GM15510 (cell line): ENCODE data around the gene GLMP.

Source experiments
- POLR2A ChIP-seq: IDR thresholded peaks from 3 replicates; pipeline ENCODE4 v1.6.1; 2011; ENCODE audit warnings: borderline replicate concordance; ENCODE audit not compliant: insufficient read length; ENCODE audit errors: extremely low read depth

GLMP gene

DNA sequence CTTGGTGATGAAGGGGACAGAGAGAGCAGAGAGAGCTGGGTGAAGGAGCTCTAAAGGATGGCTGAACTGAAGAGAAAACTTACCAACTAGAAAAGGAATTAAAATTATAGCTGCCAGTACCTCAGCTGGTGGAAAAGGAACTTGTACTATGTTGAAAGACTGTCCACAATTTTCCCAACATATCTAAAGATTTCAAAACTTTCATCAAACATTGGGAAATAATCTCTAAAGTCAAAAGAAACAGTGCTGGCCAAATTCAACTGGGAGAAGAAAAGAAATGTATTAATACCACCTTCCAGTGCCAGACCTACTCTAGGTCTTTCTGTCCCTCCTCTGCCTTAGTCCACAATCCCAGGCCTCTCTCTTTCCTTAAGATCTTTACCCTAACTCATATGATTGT lies 18.9 kb downstream of the GLMP start:
- no peak for TF ChIP-seq POLR2A

DNA sequence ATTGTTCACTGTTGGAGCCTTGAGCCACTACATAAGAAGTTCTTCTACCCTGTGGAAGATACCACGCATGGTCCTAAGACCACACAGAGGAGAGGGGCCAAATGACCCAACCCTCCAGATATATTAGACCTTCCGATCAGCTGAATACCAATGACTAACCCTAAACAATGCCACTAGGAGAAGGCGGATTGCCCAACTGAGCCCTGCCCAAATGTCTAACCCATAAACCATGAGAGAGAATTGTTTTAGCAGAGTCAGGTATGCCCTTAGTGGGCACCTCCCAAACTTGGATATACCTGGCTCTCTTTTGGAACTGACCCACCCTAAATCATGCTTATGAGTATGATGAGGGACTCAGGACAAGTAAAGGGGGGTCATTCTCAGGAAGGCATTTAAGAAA lies 25.2 kb downstream of the GLMP start:
- no peak for TF ChIP-seq POLR2A

DNA sequence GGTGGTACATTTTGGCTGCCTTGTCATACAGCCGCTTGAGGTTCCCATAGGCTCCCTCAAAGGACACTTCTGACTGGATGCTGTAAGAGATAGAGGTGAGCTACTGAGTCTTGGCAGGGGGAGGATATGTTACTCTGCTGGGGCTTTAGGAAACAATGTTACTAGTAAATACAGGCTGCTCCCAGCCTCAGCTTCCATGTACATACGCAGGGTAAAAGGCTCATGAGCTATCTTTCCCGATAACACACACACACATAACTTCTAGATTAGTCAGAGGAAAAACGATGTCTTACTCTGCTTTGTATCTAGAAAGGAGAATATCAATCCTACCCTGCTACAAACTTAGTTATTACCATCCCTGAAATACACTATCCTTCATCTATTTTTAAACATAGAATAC lies 27.1 kb downstream of the GLMP start:
- TF ChIP-seq POLR2A: no peak

DNA sequence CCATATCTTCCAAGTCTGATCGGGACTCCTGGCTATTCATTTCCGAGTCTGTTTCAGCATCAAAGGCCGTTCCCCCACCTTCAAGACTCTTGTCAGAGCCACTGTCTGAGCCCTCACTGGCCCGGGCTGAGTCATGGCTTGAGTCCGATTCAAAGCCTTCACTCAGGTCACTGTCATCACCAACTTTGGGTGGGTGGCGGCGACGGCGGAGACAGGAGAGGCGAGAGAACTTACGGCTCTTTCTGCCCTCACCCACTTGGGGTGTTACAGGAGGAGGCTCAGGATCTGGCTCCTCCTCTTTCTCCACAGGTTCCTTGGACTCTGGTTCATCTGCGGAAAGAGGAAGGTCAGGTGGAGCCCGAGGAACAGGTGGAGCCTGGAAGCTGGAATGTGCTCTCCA lies 29.4 kb downstream of the GLMP start:
- TF ChIP-seq POLR2A: no peak

DNA sequence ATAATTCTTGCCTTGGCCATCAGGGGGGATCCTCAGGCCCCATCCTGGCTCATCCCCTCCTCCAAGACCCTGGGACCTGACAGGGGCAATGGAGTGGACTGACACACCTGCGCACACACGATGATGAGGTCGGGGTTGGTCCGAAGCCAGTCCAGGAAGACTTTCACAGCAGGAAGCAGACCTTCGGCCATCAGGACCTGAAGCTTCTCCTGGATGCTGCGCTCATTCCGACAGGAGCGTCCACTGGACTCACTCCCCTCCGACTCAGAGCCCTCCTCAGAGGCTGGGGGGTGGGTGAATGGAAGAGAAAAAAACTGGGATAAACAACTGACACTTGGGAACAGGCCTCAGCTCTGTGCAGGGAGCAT lies 32.2 kb downstream of the GLMP start:
- no peak for TF ChIP-seq POLR2A

DNA sequence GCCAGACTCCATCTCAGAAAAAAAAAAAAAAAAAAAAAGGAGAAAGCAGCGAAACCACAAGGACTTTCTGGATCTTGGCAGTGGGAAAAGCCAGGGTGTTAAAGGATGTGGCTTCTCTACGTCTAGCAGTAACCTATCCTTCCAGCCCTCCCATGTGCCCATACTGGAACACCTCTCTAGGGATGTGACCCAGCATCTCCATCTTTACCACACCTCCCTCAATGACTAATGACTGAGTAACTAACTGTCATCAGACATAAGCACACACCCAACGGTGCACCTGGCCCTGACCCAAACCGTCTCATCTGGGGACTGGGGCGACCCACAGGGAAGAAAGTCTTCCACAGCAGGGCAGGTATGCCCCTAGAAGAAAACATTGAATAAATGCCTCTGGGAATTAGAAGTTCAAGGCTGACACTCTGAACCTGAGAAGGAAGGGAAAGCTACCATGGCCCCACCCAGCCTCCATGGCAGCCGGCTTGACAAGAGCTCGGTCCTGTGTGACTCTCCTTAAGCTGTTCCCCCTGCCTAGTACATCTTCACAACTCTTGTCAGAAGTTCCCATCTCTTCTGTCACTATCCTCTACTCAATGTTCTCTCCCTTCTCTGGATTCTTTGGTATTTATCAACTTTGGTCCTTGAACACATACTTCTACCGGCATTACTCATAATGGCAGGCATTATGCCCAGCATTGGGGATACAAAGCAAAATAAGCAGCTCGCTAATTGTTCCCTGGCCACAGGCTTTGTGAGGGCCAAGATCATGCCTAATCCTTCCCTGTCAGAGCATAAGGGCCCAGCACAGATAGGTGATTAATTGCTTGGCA lies 32.8 kb downstream of the GLMP start:
- TF ChIP-seq POLR2A: no peak

DNA sequence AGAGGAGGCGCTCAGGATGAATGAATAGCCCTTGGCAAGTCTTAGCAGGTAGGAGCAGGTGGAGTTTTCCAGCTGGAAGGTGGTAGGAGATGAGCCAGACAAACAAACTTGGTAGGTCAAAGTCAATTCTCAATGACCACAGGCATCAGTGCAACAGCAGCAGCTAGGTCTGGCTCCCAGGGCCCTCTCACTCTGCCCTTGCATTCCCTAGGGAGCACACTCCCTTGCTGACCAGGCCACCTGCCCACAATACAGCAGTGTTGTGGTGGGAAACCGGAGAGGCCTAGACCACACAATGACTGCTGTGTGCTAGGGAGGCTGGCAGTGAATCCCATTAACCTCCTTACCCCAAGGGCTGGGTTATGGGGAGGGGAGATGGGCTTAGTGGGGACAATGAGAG lies 34.6 kb downstream of the GLMP start:
- TF ChIP-seq POLR2A: no peak

DNA sequence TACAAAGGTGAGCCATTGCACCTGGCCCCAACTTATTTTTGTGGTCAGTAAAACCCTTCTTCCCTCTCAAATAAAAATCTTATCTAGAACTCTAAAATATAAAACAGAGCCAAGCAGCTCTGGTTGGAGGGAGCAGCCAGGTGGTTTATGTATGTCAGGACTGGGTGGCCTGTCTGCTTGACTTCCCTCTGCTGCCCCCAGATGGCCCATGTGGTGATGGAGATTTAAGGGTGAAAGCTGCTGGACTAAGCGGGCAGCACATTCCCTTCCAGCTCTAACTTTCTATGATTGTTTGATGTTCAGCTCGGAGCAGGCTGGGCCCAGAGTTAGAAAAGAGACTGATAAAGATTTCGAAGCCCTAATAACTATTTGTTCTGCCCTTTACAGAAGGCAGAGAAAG lies 35.7 kb downstream of the GLMP start:
- TF ChIP-seq POLR2A: no peak

DNA sequence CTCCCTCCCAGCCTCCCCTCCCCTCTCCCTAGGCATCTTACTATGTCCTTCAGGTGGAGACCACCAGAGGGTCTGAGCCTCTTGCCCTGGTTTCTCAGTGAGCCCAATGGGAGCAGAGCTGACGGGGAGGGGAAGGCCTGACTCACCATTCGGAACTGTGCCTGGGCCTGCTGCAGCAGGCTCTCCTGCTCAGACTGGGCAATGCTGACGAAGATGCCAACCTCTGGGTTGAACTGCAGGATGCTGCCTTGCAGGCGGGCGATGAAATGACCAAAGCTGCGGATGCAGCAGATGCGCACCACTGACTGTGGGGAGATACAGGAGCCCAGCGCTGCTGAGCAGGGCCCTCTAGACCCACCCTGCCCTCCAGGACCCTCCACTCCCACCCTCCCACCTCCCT lies 36.6 kb downstream of the GLMP start:
- TF ChIP-seq POLR2A: no peak

DNA sequence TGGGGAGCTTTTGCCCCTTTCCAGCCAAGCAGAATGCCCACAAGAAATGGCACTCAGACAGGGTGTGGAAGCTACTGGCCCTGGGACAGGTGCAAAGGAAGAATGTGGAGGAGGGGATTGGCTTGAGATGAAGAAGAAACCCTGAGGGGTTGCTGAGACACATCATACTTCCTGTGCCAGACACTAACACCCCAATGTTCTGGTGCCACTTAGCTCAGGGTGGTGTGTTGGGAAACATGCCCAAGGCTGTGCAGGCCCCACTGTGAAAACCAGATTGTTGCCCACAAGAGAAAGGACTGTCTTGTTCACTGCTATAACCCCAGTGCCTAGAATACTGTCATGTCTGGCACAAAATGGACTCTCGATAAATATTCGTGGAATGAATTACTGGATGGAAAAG lies 37.8 kb downstream of the GLMP start:
- TF ChIP-seq POLR2A: no peak

DNA sequence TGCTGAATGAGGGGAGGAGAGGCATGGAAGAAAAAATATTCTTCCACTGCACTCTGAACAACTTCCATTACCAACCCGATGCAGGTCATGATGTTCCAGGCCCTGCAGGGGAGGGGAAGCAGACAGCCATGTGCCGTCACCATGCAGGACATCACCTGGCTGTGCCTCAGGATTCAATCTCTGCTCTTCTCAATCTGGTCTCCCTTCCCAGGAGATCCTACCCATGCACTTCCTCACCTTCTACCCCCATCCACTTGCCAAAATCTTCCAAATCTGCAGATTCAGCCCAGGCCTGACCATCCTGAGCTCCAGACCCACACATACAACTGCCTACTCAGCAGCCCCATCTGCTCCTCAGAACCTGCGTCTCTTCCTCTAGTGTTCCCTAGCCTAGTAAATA lies 41.8 kb downstream of the GLMP start:
- TF ChIP-seq POLR2A: no peak

DNA sequence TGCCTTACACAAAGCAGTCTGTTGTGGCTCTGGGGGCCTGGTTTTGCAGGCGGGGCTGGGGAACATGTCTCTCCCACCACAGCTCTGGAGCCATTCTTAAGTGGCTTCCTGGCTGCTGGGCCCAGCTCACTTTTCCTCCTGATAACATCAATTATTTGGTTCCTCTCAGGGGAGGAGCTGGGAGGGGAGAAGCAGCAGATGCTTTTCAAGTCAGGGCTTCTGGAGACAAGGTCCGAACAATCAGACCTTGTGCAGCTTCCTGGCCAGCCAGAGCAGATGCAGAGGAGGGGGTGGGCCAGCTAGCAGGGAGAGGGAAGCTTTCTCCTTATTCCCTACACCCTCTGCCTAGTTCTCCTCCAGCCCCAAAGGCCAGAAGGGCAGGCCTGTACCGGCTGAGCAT lies 44.0 kb downstream of the GLMP start:
- no peak for TF ChIP-seq POLR2A

DNA sequence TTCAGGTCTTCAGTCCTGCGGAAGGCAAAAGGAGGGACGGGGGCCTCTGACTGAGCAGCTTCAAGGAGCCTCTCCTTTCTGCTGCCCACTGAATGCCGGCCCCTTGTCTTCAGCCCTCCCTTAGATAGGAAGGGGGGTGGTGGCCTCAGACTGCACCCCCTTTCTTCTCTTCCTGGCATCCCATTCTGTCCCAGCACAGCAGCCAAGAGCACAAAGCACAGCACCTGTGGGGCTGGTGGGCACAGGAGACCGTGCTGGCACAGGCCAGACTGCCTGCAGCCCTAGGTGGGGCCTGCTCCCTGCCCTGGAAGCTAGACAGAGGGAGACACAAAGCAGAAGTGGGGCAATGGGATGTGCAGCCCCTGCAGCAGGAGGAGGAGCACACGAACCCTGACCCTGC lies 45.9 kb downstream of the GLMP start:
- TF ChIP-seq POLR2A: no peak

DNA sequence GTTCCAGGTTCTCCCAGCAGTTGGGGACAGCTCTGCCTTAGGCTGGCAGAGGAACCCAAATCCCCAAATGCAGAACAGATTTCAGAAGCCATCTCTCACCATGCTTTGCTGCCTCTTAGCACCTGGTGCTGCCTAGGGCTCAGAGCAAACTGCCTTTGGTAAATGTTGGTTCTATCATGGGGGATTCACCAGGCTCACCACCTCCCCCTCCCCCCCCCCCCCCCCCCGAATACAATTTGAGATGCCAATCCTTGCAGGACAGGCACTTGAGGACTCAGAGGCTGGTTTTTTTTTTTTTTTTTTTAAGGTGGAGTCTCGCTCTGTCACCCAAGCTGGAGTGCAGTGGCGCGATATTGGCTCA lies 47.2 kb downstream of the GLMP start:
- TF ChIP-seq POLR2A: no peak

DNA sequence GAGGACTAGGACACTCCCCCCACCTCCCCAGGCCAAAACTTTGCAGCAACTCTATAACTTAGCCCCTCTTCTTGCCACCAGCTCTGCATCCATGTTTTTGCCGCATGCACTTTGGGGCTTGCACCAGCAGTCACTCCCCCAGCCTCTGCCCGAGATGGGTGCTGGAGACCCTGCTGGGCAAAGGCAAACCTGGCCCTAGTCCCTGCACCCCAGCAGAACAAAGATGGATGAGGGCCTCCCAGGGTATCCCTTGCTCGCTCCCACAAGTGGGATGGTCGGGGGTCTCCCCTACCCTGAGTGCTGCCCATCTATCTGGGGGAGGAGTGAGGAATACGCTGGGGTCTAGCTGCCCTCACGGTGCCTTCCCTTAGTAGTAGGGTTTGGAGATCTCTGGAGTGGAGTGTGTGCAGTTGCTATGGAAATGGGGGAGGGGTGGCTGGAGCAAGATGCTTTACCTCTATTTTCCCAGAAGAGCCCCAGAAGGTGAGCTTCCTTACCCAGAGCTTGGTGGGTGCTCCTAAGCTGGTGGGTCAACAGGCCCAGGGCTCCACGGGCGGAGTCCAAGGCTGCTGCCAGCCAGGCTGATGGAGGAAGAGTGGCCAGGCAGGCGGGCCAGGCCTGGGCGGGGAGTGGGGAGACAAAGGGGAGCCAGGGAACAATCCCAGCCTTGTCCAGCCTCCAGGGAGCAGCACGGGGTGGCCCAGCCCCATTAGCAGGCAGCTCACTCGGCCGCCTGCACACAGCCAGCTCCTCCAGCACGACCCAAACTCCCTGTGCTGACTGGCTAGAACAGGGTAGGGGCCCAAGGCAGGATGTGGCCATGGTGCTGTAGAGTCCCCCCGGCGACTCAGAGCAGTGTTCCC lies 47.8 kb downstream of the GLMP start, which contains the start of gene PAQR6:
PAQR6 (minus strand) TSS at position 597 of the 863 bp plus-strand sequence. CDS start 1,325 bp downstream, outside the sequence.
- no peak for TF ChIP-seq POLR2A

DNA sequence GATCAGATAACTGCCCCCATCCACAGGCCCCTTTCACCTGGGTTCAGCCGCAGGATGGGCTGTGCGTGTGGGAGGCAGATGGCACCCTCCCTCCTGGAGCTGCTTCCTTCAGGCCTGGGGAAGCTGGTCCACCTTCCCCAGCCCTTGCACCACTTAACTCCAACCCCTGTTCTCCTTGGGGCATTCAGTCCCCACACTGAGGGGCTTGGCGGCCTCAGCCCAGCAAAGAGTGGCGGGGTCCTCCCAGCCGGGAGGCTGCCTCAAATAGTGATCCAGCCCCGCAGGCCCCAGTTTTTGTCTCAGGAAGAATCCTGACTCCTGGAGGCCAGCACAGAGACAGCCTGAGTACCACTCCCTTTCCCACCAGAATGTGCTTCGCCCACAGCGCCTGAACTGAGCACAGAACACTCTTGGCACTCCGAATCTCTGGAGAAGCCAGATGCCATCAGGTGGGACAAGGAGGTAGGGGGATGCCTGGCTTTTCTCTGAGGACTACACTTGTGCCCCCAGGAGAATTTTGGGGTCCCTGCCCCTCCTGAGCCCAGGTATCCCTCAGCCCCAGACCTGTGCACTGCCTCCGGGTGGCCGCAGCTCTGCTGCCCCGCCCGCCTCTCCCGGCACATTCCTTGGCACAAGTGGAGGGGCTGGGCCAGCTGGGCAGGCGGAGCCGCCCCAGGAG lies 48.6 kb downstream of the GLMP start:
- no peak for TF ChIP-seq POLR2A

DNA sequence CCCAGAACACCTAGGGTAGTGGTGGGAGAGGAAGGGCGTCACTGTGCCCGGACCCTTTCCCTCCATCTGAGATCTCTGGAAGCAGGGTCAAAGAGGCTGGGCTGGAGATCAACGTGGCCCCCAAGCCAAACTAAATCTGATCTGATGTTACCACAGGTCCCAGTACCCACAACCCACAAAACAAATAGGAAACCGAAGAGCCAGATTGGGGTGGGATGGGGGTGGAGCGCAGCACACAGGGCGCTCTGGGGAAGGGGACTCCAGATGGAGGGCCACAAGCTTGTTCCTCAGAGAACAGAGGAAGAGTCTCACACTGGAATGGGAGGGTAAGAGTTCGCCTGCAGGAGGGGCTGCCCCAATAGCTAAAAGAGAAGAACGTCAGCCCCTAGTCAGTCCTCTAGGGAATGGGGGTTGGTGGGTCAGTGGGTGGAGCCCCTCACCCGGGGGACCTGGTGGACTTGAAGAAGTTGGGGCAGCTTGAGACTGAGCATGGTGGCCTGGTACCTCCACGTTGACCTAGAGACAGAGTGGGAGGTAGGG lies 49.2 kb downstream of the GLMP start:
- no peak for TF ChIP-seq POLR2A
